Smooth muscle cell (in vitro differentiated cells): Measurements from ENCODE around the gene PEF1. TPM values are rescaled to one million over a fixed set of nuclear protein-coding genes. Genes with fewer than 3 reads are reported as not detected.

Experiments used
- DNase-seq: peaks from one replicate; lab custom pipeline; 2025; ENCODE audit not compliant: unreplicated experiment; lab: John Stamatoyannopoulos, UW
- H2AFZ ChIP-seq: fragments of 200-600 bp; sonication (generic); 2 replicates; pipeline ENCODE4 v1.6.0; 2016; ENCODE audit warnings: antibody characterized with exemption, low read depth, mild to moderate bottlenecking
- H3F3A ChIP-seq: fragments of 200-600 bp; sonication (generic); 2 replicates; pipeline ENCODE4 v1.6.0; 2017; ENCODE audit warnings: antibody characterized with exemption, low read depth
- H3K27ac ChIP-seq: fragments of 200-600 bp; sonication (generic); 2 replicates; pipeline ENCODE4 v1.5.1; 2016; ENCODE audit warnings: low read depth, mild to moderate bottlenecking
- H3K27me3 ChIP-seq: fragments of 200-600 bp; sonication (generic); 2 replicates; pipeline ENCODE4 v1.6.1; 2016; ENCODE audit warnings: low read depth, mild to moderate bottlenecking
- H3K36me3 ChIP-seq: fragments of 200-600 bp; sonication (generic); 2 replicates; pipeline ENCODE4 v1.5.1; 2016; ENCODE audit warnings: low read depth
- H3K4me1 ChIP-seq: fragments of 200-600 bp; sonication (generic); 2 replicates; pipeline ENCODE4 v1.5.1; 2016; ENCODE audit warnings: low read depth
- H3K4me2 ChIP-seq: fragments of 200-600 bp; sonication (generic); 2 replicates; pipeline ENCODE4 v1.6.0; 2016; ENCODE audit warnings: mild to moderate bottlenecking
- H3K4me3 ChIP-seq: fragments of 200-600 bp; sonication (generic); 2 replicates; pipeline ENCODE4 v1.5.1; 2016; ENCODE audit warnings: mild to moderate bottlenecking
- H3K79me2 ChIP-seq: fragments of 200-600 bp; sonication (generic); 2 replicates; pipeline ENCODE4 v1.6.0; 2016; ENCODE audit warnings: low read depth, mild to moderate bottlenecking
- H3K9ac ChIP-seq: fragments of 200-600 bp; sonication (generic); 2 replicates; pipeline ENCODE4 v1.6.0; 2016; ENCODE audit warnings: low read depth
- H3K9me3 ChIP-seq: fragments of 200-600 bp; sonication (generic); replicated peaks from 2 replicates; pipeline ENCODE4 v1.5.1; 2016; ENCODE audit warnings: low read depth
- H4K20me1 ChIP-seq: fragments of 200-600 bp; sonication (generic); 2 replicates; pipeline ENCODE4 v1.6.0; 2016; ENCODE audit warnings: low read depth
- WGBS: methylation state at CpG from one replicate; pipeline ENCODE4 v1.1.7; 2016; ENCODE audit warnings: low lambda C conversion rate; 5-methylcytosine and 5-hydroxymethylcytosine counted together
- polyA plus RNA-seq: library from polyadenylated mRNA; unstranded; fragments of >200 nt; fragmentation: Nextera tagmentation; extraction: Ambion mirVana; gene quantifications from 2 replicates; pipeline ENCODE4 v1.2.1, GENCODE V29; 2016
- total RNA-seq: library from RNA; depleted of rRNA; stranded (reverse); fragments of >200 nt; gene quantifications from 2 replicates; pipeline ENCODE4 v1.2.3, GENCODE V29; 2014
- TF ChIP-seq, protein P1 (sequence below): fragments of 200-600 bp; sonication (generic); IDR thresholded peaks from 2 replicates; pipeline ENCODE4 v1.5.1; 2017; ENCODE audit warnings: borderline replicate concordance, mild to moderate bottlenecking, antibody characterized with exemption; ENCODE audit not compliant: insufficient read depth, poor library complexity, severe bottlenecking

Gene PEF1
- total and polyA plus RNA-seq, 2 experiments from 2014 or later: 61.4 to 77.1 TPM

DNA sequence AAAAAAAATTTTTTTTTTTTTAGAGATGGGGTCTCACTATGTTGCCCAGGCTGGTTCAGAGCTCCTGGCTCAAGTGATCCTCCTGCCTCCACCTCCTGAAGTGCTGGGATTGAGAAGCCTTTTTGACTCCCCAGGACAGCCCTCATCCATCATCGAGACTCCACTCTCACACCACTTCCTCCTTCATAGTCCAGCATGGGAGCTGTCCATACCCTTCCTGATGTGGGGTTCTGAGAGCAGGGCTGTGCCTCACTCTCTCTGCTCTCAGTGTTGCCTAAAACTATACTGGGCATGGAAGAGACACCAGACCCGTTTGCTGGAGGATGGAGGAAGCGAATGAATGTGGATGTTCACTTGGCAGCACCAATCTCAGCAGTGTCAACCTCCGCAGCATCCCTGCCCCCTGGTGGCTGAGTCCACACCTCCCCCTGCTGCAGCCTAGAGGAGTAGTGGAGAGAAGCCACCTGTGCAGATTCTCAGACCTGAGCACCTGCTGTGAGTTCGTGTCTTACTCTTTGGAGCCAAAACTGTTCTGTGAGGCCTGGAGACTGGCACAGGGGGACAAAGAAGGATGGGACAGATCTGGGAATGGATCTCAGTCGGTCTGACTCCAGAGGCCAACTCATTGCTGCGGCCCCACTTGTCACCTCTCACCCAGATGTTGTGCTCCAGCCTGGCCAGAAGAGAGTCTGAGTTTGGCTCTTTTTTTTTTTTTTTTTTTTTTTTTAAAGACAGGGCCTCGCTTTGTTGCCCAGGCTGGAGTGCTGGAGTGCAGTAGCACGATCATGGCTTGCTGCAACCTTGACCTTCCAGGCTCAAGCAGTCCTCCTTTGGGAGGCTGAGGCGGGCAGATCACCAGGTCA, 50.7 kb downstream of the PEF1 start:
- no peak overlapping the region for H3K9ac ChIP-seq
- 57% methylated on average over 10 of the region's 10 CpGs for WGBS
- H4K20me1 ChIP-seq: no peaks in the 10 kb centered on the region
- no peak overlapping the region for H3K27ac ChIP-seq
- H3K4me3 ChIP-seq: no peak overlapping the region
- no peaks in the 10 kb centered on the region for H3K36me3 ChIP-seq
- H3K4me1 ChIP-seq: peaks cover 3% of the 10 kb centered on the region
- H3K9me3 ChIP-seq: no peaks in the 10 kb centered on the region
- no peaks in the 10 kb centered on the region for H3K79me2 ChIP-seq
- no peaks in the 10 kb centered on the region for H3F3A ChIP-seq
- no peak overlapping the region for H3K4me2 ChIP-seq
- TF ChIP-seq, protein P1, sequence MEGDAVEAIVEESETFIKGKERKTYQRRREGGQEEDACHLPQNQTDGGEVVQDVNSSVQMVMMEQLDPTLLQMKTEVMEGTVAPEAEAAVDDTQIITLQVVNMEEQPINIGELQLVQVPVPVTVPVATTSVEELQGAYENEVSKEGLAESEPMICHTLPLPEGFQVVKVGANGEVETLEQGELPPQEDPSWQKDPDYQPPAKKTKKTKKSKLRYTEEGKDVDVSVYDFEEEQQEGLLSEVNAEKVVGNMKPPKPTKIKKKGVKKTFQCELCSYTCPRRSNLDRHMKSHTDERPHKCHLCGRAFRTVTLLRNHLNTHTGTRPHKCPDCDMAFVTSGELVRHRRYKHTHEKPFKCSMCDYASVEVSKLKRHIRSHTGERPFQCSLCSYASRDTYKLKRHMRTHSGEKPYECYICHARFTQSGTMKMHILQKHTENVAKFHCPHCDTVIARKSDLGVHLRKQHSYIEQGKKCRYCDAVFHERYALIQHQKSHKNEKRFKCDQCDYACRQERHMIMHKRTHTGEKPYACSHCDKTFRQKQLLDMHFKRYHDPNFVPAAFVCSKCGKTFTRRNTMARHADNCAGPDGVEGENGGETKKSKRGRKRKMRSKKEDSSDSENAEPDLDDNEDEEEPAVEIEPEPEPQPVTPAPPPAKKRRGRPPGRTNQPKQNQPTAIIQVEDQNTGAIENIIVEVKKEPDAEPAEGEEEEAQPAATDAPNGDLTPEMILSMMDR: peak; percentile 74
- H2AFZ ChIP-seq: no peak overlapping the region
- H3K27me3 ChIP-seq: no peaks in the 10 kb centered on the region
- DNase-seq: no peak

DNA sequence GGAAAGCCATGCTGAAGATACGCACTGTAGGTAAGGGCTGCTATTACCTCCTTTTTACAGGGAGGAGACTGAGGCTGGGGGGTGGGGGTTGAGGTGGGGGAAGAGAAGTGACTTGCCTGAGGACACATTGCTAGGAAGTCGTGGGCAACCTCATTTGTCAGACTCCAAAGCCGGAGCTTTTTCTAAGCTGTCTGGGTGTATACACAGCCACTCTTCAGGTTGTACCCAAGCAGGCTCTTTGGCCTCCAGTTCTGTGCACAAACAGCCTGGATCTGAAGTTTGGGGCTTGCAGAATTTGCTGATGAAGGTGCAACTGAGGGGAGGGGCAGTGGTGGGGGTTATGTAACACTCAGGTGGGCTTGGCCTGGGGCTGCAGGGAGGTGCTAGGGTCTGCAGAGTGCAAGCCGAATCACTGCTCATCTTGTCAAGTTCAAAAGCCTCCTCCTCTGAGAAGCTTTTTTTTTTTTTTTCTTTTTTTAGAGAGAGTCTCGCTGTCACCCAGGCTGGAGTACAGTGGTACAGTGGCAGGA, 51.5 kb downstream of the PEF1 start:
- no peak overlapping the region for H2AFZ ChIP-seq
- peaks cover 5% of the 10 kb centered on the region for H3K4me1 ChIP-seq
- DNase-seq: no peak
- no peaks in the 10 kb centered on the region for H4K20me1 ChIP-seq
- H3K27ac ChIP-seq: no peak overlapping the region
- H3K36me3 ChIP-seq: no peaks in the 10 kb centered on the region
- H3K79me2 ChIP-seq: no peaks in the 10 kb centered on the region
- no peak overlapping the region for H3K4me2 ChIP-seq
- H3K9me3 ChIP-seq: no peaks in the 10 kb centered on the region
- TF ChIP-seq, protein P1: no peak
- H3K4me3 ChIP-seq: no peak overlapping the region
- no peaks in the 10 kb centered on the region for H3F3A ChIP-seq
- 69% methylated on average over 5 of the region's 5 CpGs for WGBS
- no peaks in the 10 kb centered on the region for H3K27me3 ChIP-seq
- H3K9ac ChIP-seq: no peak overlapping the region

DNA sequence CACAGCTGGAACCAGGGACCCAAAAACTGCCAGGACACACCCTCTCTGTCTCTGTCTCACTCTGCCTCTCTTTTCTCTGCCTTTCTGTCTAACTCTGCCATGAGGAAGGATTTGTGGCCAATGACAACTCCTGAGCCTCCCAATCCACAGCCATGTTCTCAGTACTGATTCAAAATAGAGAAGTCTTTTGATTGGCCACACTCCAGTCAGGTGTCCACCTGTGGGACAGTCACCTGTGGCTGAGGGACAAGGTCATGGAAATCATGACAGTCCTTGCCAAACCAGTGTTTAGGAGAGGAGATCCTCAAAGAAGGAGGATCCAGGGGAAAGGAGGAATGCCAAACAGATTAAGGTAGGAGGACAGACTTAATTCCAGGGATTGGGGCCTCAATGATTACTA, 52.5 kb downstream of the PEF1 start:
- H2AFZ ChIP-seq: no peak overlapping the region
- H3K79me2 ChIP-seq: no peaks in the 10 kb centered on the region
- H3F3A ChIP-seq: no peaks in the 10 kb centered on the region
- no peak overlapping the region for H3K27ac ChIP-seq
- peaks cover 5% of the 10 kb centered on the region for H3K4me1 ChIP-seq
- no peaks in the 10 kb centered on the region for H3K36me3 ChIP-seq
- H3K4me2 ChIP-seq: no peak overlapping the region
- TF ChIP-seq, protein P1: no peak
- H4K20me1 ChIP-seq: no peaks in the 10 kb centered on the region
- DNase-seq: no peak
- no peak overlapping the region for H3K9ac ChIP-seq
- no peak overlapping the region for H3K4me3 ChIP-seq
- H3K9me3 ChIP-seq: no peaks in the 10 kb centered on the region
- no peaks in the 10 kb centered on the region for H3K27me3 ChIP-seq
